Measurements from ENCODE around the gene PRMT2.
"Not testable (repeated sequence)": the region's sequence is repeated elsewhere in the genome, so short reads cannot be mapped to it uniquely, and the experiment has no call there.

The PRMT2 gene

DNA sequence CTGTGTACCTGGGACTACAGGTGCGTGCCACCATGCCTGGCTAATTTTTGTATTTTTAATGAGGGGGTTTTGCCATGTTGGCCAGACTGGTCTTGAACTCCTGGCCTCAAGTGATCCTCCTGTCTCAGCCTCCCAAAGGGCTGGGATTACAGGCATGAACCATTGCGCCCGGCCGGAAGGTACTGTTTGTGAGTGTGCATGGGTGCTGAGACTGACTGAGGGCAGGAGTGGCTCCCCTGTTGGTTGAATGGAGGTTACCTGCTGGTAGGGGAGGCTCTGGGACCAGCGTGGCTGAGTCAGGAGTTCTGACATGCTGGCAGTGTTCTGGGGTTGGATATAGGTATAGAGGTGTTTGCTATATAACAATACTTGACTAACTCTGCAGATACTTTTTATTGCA, 10.4 kb downstream of the PRMT2 start:
- no peak for DNase-seq

DNA sequence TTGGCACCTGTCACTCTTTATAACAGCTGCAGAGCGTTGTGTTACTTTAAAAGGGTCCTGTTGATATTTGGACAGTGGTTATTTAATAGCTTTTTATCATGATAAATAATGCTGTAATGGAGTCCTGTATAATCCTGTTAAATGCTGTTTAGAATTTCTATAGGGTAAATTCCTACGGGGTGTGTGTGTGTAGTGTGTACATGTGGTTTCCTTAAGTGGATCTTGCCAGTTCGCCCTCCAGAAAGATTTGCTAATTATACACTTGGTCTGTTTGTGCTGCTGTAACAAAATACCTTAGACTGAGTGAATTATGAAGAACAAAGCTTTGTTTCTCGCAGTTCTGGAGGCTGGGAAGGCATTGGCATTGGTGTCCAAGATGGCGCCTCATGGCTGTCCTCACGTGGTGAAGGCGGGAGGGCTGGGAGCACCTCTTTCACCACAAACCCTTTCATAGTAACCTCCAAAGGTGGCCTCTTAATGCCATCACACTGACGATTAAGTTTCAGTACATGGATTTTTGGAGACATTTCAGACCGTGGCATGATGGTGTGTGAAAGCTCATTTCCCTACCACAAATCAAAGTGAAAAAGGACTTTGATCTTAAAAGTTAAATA, 11.2 kb downstream of the PRMT2 start:
- no peak for DNase-seq

DNA sequence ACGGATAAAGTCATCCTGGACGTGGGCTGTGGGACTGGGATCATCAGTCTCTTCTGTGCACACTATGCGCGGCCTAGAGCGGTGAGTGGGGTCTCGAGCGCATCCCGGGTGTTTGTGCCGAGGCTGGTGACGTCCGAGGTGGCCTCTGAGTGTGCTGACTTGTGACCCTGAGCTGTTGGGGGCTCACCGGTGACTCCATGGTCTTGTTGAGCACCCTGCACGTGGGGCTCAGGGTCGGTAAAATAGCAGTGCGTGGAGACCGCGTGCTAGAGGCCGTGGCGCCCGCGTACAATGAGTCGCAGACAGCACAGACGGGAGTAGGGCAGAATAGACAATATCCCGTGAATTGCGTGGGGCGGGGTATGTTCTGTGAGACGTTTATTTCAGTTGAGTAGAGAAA, 13.1 kb downstream of the PRMT2 start:
- no peak for DNase-seq

DNA sequence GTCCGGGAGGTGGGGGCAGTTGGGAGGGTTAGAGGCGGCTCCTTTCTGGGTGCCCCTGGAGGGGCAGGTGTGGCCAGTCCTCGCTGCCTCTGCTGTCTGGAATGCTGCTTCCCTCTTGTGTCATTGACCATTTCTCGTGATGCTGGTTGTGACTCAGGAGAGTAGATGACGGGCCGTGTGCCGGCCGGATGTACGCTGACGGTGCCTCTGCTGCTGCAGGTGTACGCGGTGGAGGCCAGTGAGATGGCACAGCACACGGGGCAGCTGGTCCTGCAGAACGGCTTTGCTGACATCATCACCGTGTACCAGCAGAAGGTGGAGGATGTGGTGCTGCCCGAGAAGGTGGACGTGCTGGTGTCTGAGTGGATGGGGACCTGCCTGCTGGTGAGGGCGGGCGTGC, 13.9 kb downstream of the PRMT2 start:
- DNase-seq: no peak

DNA sequence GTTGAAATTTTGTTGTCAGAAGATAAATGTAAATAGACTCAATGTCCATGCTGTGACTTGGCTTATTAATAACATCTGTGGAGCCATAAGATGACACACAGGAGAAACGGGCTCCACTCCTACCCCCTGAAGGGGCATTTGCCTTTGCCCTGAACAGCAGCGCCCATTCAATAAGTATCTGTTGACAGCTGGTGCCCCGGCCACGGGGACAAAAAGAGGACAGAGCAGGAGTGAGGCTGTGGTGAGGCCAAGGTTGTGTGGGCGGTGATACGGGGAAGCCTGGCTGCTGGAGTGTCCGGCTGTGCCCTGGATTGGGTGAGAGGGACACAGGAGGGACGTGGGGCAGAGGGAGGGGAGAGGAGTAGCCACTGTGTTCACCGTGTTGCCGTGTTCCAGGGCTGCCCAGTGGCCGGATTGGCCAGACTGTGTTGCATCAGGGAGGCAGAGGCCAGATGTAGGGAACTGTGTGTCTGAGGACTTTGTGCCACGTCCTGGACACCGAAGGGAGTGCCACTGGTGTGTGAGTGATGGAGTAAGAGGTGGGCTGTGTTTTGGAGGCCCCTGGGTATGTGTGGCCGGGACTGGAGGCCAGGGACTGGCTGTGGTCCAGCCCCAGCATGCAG, 15.1 kb downstream of the PRMT2 start:
- DNase-seq: no peak

DNA sequence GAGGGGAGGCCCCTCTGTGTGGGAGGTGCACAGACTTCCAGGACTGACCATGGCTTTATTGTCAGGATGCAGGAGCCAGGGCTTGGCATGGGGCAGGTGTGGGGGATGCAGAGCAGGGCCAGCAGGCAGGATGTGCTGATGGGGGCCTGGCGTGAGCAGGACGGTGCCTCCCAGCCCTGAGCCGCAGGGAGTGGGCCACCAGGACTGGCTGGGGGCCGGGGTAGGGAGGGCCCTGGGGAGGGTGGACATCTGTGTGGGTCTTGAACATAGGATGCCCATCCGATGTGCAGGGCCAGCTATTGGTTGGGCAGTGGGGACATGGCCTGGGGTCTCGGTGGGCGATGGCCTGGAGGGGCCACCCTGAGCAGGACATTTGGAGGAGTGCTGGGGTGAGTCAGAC, 15.6 kb downstream of the PRMT2 start:
- no peak for DNase-seq

DNA sequence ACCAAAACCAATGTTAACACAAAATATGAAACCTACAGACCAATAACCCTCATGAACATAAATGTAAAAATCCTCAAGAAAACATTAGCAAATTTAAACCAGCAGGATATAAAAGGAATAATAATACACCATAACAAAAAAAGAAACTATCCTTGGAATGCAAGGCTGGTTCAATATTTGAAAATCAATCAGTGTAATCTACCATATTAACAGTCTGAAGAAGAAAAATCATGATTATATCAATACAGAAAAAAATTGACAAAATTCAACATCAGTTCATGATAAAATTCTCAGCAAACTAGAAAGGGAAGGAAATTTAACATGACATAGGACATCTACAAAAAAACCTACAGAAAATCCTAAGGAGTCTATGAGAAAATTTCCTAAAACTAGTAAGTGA, 19.8 kb downstream of the PRMT2 start:
- no peak for DNase-seq

DNA sequence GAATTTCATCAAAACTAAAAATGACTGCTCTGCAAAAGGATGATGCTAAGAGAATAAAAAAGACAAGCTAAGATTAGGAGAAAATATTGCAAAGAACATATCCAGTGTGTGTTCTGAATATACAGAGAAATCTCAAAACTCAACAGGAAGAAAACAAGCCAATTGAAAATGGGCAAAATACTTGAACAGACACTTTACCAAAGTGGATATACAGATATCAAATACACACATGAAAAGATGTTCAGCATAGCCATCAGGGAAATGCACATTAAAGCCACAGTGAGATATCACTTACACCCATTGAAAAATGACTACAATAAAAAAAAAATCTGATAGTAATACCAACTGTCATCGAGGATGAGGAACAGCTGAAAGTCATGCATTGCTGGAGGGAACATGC, 21.3 kb downstream of the PRMT2 start:
- no peak for DNase-seq

DNA sequence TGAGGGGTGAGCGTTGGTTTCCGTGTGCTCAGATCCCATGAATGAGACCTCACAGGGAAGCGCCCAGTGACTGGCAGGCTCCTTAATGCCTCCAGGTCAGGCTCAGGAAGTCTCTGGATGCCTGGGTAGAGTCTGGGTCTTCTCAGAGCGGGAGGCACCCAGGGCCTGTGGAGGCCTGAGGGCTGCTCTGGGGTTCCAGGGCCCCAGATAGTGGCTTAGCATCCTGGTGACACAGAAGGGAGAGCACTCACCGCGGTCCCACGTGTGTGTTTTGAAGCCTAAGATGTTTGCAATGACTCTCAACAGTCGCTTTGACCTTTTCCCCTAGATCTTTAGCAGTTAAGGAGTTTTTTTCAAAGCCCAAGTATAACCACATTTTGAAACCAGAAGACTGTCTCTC, 25.0 kb downstream of the PRMT2 start:
- DNase-seq: no peak

DNA sequence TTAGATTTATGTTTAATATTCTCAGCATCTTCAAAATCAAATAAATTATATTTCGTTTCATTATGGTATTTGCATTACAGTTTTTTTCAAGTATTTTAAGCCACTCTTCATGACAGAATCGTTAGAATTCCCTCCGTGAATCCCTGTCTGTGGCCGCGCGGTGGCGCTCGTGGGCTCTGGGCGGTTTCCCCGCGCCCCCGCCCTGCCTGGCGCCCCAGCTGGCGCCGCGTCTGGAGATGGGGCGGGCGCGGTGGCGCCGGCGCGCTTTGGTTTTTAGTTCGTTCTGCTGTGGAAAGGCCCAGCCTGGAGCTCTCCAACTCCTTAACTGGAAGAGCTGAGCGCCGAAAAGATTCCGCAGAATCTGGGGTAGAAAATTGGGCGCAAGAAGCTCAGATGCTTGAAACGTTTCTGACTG, 25.7 kb downstream of the PRMT2 start:
- DNase-seq: peak in 2 of 4 experiments; percentile 24 to 56

DNA sequence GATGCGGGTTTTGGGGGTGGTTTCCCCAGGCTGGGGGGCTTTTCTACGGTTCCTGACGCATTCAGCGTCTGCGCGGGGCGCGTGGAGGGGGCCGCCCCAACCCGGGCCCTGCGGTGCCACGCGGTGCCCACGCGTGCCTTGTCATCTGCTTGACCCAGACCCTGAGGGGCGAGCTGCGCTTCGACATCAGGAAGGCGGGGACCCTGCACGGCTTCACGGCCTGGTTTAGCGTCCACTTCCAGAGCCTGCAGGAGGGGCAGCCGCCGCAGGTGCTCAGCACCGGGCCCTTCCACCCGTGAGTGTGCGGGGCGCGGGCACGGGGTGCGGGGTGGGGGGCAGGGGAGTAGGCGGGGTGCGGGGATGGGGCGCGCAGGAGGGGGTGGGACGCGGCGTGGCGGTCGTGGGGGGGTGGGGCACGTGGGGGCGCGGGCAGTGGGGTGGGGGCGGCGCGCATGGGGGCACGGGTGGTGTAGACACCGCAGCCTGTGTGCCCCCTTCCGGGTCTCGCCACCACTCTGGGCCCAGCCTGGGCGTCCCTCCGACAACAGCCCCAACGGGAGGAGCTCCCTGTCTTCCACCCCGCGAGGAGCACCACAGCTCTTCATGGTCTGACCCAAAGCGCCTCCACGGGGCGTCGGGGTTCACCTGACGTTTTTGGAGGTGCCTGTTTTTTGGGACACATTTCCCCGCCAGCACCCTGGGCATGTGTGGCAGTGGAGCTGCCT, 26.3 kb downstream of the PRMT2 start:
- DNase-seq: no peak

DNA sequence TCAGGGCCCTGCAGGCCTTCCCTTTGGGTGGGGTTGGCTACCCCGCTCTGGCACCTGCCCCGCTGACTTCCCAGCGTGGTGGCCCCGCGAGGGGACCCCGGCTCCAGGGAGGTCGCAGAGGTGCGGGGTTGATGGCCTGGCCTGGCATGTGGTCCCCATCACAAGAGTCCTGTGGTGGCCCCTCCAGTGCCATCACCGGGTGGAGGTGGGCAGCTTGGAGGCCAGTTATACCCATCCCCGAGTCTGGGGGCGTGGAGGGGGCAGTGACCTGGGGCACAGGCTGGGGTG, 26.8 kb downstream of the PRMT2 start:
- DNase-seq: no peak

DNA sequence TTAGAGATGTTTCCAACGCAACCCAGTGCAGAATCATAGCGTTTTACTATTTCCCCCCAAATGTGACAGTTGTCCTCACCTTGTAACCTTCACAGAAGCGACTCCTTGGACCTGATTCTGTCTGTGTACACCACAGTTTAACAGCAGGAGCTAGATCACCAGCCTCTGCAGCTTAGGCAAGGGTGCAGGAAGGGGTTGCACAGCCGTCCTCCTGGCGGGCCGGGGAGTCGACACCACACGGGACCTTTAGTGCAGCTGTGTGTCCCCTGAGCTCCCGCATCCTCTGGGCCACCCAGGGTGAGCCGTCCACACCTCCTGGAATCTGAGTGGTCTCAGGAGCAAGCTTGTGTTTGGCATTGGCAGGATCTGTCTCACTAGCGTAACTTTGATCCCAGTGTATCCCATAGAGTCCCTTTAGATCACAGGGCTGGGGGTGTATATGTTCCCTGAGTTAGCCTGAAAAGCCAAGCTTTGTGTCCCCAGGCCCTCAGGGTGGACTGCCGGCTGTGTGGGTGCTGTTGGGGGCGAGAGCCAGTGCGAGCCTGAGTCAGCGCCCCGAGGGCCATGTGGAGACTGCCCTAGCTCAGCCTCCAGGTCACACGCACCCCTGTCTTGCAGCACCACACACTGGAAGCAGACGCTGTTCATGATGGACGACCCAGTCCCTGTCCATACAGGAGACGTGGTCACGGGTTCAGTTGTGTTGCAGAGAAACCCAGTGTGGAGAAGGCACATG, 27.5 kb downstream of the PRMT2 start:
- no peak for DNase-seq

DNA sequence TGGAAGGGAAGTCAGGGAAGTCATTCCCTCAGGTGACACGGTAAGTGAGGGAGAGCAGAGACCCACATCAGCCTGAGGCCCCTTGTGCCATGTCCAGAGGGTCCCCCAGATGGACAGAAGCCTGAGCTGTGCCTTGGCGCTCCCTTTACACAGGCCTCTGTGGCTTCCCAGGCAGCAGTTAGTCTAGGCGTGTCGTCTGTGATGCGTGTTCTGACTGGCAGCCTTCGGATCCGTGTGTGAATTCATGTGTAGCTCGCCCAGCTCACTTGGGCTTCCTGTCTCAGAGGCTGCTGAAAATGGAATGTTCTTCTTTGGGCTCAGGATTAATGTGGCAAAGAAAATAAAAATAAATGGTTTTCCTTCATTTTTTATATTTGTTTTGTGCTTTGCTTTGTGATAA, 28.3 kb downstream of the PRMT2 start:
- no peak for DNase-seq

DNA sequence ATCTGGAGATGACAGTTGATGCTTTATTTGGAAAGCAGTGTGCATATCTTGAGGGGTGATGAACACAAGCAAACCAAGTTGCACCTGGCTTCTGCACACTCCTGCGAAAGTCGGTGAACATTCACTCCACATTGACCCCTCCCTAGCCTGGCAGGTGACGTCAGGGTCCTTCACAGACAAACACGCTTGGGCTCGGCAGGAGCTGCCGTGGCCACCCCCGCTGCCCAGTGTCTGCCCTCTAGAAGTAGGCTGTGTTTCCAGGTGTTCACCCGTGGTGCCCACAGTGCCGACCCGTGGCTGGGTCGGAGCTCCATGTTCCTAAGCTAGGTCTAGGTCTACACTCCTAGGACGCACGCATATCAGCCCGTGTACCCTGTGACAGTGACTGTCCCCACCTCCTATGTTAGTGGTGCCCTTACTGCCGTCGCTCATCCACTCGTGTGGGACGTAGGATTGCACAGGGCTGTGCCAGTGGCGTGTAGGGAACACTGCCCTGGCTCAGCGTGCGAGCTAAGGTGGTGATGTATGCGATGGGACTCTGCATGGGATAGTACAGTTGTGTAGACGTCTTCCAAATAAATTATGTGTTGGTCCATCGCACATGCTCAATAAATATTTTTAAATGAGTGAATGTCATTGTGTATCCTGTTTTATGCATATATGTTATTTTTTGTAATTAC, 29.0 kb downstream of the PRMT2 start:
- DNase-seq: no peak

DNA sequence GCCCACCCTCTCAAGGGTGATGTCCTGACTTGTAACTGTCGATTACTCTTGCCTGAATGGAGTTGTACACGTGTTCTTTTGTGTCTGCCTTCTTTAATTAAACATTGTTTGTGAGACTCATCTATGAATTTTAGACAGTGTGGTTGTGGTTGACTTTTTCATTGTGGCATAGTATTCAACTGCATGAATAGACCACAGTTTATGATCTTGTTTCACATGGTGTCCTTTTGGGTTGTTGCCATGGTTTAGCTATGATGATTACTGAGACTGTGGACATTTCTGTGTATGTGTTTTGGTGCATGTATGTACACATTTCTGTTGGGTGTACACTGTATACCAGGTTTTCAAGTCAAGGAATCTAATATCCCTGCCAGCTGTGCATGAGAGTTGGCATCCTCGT, 30.1 kb downstream of the PRMT2 start:
- no peak for DNase-seq

DNA sequence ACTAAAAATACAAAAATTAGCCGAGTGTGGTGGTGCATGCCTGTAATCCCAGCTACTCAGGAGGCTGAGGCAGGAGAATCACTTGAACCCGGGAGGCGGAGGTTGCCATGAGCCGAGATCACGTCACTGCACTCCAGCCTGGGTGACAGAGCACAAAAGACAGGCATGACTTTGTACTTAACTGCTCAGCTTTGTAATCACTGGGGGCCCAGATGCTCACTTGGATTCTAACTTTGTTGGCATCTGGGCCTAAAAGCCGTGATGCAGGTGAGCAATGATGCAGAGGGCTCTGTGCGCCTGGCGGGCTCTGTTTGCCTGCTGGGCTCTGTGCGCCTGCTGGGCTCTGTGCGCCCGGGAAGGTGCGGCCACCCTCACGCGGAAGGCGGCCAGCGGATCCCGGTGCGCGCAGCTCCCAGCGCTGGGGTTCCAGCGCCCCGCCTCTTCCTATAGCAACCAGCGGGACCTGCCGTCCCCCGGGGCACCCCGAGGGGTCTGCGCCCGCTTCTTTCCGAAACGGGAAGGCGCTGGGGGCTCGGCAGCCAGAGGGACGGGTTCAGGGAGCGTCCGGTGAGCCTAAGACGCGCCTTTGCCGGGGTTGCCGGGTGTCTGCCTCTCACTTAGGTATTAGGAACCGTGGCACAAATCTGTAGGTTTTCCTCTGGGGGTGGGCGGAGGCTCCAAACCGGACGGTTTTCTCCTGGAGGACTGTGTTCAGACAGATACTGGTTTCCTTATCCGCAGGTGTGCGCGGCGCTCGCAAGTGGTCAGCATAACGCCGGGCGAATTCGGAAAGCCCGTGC, 31.7 kb downstream of the PRMT2 start:
- DNase-seq: no peak

DNA sequence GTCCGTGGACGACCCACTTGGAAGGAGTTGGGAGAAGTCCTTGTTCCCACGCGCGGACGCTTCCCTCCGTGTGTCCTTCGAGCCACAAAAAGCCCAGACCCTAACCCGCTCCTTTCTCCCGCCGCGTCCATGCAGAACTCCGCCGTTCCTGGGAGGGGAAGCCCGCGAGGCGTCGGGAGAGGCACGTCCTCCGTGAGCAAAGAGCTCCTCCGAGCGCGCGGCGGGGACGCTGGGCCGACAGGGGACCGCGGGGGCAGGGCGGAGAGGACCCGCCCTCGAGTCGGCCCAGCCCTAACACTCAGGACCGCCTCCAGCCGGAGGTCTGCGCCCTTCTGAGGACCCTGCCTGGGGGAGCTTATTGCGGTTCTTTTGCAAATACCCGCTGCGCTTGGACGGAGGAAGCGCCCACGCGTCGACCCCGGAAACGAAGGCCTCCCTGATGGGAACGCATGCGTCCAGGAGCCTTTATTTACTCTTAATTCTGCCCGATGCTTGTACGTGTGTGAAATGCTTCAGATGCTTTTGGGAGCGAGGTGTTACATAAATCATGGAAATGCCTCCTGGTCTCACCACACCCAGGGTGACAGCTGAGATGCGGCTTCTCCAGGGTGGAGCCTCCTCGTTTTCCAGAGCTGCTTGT, 32.4 kb downstream of the PRMT2 start:
- no peak for DNase-seq

DNA sequence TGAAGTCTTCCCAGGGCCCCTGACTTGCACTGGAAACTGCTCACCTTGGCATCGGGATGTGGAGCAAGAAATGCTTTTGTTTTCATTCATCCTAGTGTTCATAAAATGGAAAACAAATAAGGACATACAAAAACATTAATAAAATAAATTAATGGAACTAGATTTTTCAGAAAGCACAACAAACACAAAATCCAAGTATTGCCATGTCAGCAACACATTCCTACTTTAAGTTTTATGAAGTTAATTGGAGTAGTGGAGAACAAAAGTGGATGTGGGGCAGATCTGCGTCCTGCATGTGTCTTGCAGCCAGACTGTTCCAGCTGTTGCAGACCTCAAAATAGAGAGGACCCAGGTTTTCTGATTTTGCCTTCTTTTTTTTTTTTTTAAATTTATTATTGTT, 32.9 kb downstream of the PRMT2 start:
- DNase-seq: no peak

DNA sequence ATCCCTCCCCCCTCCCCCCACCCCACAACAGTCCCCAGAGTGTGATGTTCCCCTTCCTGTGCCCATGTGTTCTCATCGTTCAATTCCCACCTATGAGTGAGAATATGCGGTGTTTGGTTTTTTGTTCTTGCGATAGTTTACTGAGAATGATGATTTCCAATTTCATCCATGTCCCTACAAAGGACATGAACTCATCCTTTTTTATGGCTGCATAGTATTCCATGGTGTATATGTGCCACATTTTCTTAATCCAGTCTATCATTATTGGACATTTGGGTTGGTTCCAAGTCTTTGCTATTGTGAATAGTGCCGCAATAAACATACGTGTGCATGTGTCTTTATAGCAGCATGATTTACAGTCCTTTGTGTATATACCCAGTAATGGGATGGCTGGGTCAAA, 33.4 kb downstream of the PRMT2 start:
- not testable (repeated sequence) for DNase-seq

DNA sequence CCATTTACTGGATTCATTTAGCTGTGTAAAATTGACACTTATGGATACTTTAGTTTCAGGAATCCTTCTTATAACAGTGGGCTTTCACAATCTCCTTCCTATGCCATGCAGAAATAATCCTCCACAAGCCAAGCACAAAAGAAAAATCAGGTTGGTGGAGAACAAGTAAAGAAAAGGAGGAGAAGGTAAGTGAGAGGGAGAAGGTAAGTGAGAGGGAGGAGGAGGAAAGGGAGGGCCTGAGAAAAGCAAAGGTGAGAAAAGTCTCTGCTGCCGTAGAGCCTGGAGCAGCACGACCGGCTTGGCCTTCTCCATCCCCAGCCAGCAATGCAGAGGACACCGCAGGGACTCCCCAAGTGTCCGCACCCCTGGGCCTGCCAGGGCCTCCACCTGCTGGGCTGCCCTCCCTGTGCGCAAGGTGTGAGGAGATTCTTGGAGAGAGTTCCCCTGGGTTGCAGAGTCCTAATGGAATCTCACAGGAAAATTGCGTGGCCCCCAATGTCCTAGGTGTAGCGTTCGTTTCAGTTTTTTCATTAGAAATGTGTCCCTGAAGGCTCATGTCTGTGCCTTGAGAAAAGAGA, 39.0 kb downstream of the PRMT2 start:
- DNase-seq: no peak

All from activated naive CD4-positive, alpha-beta T cell (primary cell).